SIG-M5 treated with dmso at 0.1 percent for 504 hours (cell line): ENCODE results near the gene CAD.
"Not testable (repeated sequence)": the region's sequence is repeated elsewhere in the genome, so short reads cannot be mapped to it uniquely, and the experiment has no call there.

Experiments used
- DNase-seq: peaks from one replicate; lab custom pipeline; 2025; ENCODE audit not compliant: unreplicated experiment; lab: John Stamatoyannopoulos, UW

CAD gene

DNA sequence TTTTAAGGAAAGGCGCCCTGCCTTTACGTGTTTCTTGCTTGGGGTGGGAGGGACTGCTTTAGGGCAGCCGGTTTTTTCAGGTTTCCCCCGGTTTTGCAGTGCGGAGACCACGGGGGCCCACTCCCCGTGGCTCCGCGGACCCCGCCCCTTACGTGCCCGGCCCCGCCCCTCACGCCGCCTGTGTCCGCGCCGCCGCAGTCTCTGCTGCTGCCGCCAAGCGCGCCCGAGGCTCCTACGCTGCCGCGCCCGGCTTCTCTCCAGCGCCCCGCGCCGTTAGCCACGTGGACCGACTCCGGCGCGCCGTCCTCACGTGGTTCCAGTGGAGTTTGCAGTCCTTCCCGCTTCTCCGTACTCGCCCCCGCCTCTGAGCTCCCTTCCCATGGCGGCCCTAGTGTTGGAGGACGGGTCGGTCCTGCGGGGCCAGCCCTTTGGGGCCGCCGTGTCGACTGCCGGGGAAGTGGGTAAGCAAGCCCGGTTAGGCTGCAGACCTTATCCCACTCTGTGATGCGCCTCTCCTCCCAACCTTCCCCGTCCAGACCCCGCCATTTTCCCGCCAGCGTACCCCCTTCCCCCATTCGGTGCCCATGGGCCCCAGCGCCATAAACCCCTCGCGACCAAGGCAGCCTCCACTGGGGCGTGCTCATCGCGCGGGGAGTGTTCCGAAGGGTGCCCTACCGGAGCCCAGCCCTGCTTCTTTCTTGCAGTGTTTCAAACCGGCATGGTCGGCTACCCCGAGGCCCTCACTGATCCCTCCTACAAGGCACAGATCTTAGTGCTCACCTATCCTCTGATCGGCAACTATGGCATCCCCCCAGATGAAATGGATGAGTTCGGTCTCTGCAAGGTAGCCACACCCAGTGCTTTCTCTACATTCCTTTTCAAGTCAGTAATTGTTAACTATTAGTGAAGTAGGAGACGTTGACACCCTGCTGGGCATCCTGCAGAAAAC lies at the start of gene CAD:
Gene CAD, plus strand, starts transcription at position 197 of the 949 bp plus-strand sequence. Its CDS starts 183 bp downstream, at position 380.
- DNase-seq, result peak; percentile 90

DNA sequence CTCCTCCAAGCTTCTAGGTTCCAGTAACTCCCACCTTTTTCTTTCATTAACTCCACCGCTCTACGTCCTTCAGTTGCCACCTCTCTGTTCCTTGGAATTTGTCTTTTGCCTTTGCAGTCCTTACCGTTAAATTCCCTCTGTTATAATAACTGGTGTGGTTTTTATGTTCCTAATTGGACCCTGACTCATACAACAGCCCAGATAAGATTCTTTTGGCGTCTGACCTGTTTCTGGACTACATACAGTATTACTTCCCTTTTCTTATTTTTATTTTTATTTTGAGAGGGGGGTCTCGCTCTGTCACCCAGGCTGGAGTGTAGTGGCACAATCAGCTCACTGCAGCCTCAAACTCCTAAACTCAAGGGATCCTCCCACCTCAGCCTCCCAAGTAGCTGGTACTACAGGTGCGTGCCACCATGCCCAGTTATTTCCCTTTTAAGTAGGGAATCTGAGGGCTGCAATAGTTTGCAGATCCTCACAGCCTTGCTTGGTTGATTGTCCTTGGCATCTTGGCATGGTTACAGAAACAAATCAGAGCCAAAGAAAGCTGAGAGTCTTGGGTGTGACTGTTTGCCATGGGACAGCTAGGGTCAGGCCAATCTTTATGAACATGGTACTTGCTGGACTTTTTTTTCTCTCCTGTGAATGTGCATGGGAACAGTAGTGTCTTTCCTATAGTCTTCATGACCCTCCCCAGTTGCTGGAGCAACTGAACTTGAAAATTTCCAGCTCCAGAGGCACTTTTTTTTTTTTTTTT lies 46.4 kb upstream of the CAD start:
- no peak for DNase-seq

DNA sequence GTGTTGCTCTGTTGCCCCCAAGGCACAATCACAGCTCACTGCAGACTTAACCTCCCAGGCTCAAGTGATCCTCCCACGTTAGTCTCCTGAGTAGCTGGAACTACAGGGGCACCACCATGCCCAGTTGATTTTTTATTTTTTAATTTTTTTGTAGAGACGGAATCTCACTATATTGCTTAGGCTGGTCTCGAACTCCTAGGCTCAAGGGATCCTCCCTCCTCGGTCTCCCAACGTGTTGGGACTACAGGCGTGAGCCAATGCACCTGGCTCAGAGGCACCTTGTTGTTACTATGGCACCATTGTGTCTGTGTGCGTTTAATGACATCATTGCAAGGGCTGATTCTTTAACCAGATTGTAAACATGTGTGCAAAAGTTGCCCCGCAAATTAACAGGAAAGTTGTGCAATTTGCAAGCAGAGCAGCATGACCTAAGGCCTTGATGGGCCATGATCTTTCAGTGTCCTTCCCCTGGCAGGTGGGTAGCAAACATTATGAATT lies 45.8 kb upstream of the CAD start:
- DNase-seq, result no peak

DNA sequence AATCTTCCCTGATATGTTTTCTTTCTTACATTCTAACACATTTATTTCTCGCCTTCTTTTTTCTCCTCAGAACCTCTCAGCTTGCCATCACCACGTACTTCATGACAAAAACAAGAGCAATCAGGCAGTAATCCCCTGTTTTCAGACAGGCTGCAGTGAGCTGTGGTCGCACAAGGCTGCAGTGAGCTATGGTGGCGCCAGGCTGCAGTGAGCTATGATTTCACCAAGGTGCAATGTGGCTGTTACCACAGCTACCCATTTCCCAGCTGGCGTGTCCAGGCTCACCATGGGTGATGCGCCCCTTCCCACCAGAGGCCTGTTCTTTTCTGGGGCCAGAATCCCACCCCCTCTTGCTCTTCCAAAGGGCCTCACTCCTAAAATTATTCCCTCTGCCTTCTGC lies 42.5 kb upstream of the CAD start:
- DNase-seq, result no peak

DNA sequence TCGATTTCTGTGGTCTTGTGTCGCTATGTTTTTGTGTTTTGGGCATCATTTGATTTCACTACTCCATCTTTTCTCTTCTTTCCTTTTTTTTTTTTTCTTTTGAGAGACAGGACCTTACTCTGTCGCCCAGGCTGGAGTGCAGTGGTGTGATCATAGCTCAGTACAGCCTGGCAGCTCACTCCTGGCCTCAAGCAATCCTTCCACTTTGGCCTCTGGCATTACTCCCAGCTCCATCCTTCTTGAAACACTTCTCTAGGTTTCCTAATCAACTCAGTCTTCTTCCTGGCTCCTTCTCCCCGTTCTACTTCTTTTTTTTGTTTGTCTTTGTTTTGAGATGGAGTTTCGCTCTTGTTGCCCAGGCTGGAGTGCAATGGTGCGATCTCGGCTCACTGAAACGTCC lies 41.8 kb upstream of the CAD start:
- no peak for DNase-seq

DNA sequence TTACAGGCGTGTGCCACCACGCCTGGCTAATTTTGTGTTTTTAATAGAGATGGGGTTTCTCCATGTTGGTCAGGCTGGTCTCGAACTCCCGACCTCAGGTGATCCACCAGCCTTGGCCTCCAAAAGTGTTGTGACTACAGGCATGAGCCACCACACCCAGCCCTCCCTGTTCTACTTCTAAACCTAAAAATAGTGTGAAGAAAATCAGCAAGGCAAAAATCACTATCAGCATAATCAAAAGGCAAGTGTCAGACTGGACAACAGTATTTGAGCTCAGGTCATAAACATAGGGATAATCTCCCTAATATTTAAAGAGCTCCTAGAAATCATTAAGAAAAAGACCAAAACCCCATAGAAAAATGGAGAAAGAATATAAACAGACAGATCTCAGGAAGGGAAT lies 41.4 kb upstream of the CAD start:
- not testable (repeated sequence) for DNase-seq

DNA sequence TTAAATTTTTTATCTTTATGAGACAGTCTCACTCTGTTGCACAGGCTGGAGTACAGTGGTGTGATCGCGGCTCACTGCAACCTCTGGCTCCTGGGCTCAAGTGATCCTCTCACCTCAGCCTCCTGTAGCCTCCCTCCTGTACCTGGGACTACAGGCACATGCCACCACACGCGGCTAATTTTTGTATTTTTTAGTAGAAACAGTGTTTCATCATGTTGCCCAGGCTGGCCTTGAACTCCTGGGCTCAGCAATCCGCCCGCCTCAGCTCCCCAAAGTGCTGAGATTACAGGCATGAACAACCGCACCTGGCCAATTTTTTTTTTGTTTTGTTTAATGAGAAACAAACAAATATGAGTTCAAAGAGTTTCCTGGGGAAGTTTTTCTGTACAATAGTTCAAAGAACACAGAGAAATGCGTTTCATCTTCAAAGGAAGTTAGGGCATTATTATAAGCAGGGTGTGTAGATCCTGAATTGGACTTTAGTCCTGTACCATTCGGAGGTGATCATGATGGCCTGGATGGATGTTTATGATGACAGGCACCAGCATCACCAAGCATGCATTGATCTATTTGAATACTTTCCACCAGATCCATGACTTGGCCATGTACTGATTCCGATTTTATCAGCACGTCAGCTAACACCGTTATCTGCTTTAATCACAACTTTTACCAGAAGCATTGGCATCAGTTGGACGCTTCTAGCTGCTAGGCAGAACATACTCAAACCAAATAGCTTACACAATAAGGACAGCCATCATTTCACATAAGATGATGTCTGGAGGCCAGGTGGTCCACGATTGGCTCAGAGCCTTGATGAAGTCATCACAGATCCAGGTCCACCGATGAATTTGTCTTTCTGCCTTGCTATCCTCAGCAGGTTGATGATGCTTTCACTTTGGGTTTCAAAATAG lies 39.5 kb upstream of the CAD start:
- no peak for DNase-seq

DNA sequence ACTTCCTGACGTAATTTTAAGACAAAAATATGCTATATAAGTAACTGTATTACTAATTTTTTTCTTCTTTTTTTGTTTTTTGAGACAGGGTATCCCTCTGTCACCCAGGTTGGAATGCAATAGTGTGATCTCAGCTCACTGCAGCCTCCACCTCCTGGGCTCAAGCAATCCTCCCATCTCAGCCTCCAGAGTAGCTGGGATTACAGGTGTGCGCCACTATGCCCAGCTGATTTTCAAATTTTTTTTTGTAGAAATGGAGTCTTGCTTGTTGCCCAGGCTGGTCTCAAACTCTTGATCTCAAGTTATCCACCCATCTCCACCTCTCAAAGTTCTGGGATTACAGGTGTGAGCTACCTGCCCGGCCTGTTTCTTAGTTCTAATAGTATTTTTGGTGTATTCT lies 38.7 kb upstream of the CAD start:
- no peak for DNase-seq

DNA sequence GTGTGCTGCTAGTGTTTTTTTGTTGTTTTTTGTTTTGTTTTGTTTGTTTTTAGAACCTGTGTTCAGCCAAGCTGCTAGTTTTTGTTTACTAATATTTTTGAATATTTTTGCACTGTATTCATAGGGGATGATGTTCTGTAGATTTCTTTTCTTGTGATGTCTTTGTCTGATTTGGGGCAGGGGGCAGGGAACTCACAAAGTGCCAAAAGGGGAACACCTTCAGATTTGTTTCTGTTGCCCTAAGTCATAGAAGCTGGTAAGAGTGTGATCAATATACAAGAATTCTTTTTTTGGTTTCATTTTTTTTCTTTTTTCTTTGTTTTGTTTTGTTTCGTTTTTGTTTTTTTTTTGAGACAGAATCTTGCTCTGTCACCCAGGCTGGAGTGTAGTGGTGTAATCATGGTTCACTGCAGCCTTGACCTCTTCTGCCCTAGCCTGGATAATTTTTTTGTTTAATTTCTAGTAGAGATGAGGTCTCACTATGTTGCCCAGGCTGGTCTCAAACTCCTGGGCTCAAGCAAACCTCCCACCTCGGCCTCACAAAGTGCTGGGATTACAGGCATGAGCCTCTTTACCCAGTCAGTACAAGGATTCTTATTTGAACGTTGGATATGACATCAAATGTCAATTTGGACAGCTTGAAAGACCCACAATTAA lies 37.7 kb upstream of the CAD start:
- no peak for DNase-seq

DNA sequence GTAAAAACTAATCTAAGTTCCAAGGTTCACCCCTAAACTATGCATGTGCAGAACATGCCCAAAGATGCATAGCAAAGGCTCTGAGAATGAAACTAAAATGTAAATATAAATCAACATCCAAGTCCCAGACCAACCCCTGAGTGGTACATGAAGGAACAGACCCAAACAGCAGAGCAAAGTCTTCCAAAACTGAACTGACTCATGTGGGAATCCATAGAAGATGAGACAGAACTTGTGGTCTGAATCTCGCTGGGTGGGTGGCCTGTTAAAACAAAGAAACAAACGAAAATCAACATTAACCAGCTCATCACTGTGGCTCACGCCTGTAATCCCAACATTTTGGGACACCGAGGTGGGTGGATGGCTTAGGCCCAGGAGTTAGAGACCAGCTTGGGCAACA lies 34.8 kb upstream of the CAD start:
- DNase-seq, result no peak

DNA sequence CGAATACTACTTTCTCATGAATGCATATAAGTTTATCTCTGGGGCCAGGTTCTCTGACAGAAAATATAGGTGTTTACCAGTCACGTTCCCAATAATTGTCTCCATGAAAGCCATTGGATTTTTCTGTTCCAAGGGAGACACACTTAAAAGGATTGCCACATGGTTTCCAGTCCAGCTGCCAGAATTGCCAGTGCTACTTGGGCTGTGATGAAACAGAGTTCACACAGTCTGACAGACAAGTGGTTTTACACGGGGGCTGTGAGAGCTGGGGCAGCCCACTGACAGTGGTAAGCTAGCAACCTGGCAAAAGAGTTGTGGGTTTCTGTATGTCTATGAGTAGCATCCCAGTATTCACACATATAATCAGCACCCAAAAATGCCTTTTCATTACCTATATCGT lies 33.1 kb upstream of the CAD start:
- DNase-seq, result peak; percentile 24

DNA sequence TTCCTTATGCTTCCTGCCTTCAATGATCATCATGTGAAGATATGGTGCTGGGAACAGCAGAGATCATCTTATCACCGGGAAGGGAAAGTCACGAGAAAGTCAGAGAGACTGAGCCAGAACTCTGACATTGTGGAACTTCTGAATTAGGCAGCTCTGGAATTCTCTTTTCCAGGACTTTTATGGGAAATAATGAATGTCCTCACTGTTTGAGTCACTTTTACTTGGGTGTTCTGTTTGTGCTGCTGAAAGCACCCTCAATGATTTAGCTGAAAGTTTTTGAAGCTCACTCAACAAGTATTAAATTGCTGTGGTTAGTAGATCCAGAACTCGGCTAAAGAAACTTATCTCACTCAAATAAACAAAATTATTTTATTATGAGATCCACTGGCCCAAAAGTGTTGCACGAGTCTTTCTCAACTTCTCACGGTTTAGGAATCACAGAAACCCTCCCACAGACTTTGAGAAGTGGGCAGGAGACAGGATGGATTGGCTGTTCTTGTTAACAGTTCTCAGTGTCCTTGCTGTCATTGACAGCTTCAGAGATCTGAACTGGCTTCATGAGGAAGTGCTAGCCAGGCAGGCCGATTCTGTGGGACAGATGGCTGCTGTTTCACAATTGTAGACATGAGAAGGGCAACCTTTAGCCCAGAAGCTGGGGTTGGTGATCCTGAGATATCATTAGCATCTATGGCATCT lies 31.7 kb upstream of the CAD start:
- DNase-seq, result peak; percentile 74

DNA sequence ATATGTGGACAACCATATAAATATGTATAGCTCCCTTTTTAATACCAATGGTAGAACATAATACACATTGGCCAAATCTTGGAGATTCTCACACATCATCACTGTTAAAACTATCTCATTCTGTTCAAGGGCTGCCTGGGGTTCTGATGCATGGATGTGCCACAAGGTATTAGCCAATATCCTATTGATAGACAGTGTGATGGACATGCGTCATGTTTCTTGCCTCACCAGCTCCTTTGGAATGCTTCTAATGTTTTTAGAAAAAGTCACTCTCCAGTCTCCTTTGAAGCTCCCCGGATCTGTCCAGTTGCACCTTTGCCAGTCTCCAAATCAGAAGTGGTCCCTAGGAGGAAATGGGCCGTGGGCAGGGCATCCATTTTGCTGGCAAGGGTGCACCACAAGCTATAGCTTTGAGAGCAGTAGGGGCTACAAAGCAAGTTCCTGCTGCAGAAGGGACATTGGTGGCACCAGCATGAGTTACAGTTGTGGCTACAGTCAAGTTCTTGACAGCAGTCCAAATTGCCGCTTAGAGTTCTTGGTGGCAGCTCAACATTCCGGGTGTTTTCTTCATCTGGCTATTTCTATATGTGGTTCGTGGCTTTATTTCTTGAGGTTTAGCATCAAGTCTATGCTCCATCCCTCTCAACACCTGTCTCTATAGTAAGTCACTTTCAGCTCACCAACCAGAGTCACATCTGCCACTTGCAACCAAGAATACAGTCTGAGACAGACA lies 30.4 kb upstream of the CAD start:
- no peak for DNase-seq

DNA sequence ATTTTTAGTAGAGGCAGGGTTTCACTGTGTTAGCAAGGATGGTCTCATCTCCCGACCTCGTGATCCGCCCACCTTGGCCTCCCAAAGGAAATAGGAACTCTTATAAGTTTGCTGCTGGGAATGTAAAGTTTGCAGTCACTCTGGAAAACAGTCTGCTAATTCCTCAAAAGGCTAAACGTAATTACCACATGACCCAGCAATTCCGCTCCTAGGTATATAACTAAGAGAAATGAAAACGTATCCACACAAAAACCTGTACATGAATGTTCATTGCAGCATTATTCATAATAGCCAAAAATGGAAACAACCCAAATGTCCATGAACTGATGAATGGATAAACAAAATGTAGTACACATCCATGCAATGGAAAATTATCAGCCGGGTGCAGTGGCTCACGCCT lies 27.2 kb upstream of the CAD start:
- DNase-seq, result no peak

DNA sequence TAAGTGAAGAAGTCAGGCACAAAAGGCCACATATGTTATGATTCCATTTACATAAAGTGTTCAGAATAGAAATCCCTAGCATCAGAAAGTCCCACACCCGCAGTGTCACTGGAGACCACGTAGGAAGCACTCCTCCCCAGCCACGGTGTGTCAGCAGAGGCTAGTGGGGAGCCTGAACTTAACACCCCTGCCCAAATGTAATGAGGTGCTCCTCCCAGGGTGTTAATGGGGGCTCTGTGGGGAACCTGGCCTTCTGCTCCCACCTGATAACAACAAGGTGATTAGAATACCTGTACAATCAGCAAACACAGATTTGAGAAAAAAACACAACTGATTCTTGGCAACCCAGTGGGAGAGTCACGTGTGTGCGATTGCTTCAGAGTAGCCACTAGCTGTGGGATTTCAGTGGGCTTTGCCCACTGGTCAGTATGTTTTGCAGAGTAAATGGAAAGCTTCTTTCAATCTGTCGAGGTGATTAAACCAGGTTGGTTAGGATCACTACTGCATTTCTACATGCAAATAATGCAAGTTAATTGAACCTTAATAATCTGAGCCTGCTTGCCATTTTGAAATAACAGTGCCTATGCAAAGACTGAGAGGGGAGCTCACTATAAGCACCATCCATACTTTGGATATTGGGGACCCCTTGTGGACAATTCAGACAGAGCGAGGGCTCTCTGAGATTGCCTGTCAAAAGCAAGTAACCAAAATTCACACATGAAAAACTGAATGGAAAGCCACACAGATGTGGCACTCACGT lies 25.9 kb upstream of the CAD start:
- peak; percentile 65 for DNase-seq

DNA sequence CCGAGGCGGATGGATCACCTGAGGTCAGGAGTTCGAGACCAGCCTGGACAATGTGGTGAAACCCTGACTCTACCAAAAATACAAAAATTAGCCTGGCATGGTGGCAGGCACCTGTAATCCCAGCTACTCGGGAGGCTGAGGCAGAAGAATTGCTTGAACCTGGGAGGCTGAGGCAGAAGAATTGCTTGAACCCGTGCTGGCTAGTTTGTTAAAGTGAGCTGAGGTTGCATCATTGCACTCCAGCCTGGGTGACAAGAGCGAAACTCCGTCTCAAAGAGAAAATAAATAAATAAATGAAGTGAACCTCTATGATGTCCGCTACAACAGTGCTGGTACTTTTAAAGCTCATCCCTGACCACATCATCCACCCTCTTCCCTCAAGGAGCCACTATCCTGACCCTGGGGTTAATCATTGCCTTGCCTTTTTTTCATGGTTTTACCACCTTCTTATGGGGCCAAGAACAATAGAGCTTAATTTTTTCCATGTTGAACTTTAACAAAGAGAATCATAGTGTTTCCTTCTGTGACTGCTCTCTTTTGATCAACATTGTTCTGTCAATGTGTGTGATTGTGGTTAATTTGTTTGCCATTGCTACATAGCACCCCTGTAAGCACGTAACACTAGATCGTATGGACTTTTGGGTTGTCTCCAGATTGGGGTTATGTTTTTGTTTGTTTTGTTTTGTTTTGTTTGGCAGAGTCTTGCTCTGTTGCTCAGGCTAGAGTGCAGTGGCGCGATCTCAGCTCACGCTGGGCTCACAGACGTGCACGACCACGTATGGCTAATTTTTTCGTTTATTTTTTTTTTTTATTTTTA lies 22.4 kb upstream of the CAD start:
- DNase-seq, result no peak

DNA sequence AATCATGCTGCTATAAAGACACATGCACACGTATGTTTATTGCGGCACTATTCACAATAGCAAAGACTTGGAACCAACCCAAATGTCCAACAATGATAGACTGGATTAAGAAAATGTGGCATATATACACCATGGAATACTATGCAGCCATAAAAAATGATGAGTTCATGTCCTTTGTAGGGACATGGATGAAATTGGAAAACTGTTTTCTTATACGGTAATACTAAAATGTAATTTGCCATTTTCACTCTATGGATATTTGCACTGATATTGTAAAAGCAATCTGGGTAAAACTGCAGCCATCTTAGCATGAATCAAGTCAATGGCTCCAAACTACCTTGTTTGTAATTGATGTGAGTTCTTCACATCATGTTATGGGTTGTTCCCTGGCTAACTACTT lies 21.4 kb upstream of the CAD start:
- not testable (repeated sequence) for DNase-seq

DNA sequence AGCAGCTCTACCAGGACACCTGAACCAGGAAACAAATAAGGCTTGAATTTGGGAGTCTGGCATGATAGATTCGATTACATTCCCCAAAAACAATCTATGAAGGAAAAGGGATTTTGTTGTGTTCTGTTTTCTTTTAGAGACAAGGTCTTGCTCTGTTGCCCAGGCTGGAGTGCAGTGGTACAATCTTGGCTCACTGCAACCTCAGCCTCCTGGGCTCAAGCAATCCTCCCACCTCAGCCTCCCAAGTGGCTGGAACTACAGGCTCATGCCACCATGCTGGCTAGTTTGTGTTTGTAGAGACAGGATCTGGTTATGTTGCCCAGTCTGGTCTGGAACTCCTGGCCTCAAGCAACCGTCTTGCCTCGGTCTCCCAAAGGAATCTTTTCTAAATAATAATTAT lies 19.1 kb upstream of the CAD start:
- not testable (repeated sequence) for DNase-seq
